DMS53 (cell line): ENCODE data around the gene ANKRD33B.

Experiments
- DNase-seq: peaks from one replicate; lab custom pipeline; 2025; lab: John Stamatoyannopoulos, UW

The ANKRD33B gene

GRCh38 chr5:10701567-10702039 is 137.7 kb downstream of the ANKRD33B start:
- DNase-seq: peak; percentile 56

GRCh38 chr5:10702040-10702629 is 138.3 kb downstream of the ANKRD33B start:
- DNase-seq: no peak

- no peak for DNase-seq
Observed at GRCh38 chr5:10702911-10703491, 139.1 kb downstream of the ANKRD33B start.

- no peak for DNase-seq
Observed at GRCh38 chr5:10703676-10704075, 139.8 kb downstream of the ANKRD33B start.

GRCh38 chr5:10704949-10705621 is 141.2 kb downstream of the ANKRD33B start:
- no peak for DNase-seq

GRCh38 chr5:10705747-10706146 is 141.9 kb downstream of the ANKRD33B start:
- DNase-seq: no peak

- DNase-seq: no peak
Observed at GRCh38 chr5:10706326-10706725, 142.5 kb downstream of the ANKRD33B start.
